ENCODE measurements around the gene LYST. TPM values are rescaled to one million over a fixed set of nuclear protein-coding genes. Genes with fewer than 3 reads are reported as not detected.
"Not testable (repeated sequence)": the region's sequence is repeated elsewhere in the genome, so short reads cannot be mapped to it uniquely, and the experiment has no call there.

The LYST gene
- polyA plus RNA-seq, 3 donors = 46.3 to 128 (median 67.9) TPM

- H3K27me3 ChIP-seq (ENCODE audit: control insufficient read depth in 2 of 2, insufficient read depth in 2 of 2, low read length in 2 of 2) = no peaks in the 10 kb centered on the region
- no peak for TF ChIP-seq CTCF (IDR thresholded peaks at IDR 0.05)
- no peak overlapping the region for H3K27ac ChIP-seq (ENCODE audit: low read depth in 1 of 2, low read length in 2 of 2)
- Mint-ChIP-seq H3K27ac (no peak overlapping the region), H3K4me3 (no peak overlapping the region), H3K4me1 (peaks cover 5% of the 10 kb centered on the region), H3K9me3 (no peaks in the 10 kb centered on the region), H3K36me3 (no peaks in the 10 kb centered on the region), H3K27me3 (ENCODE audit: low read depth in 3 of 3) (peaks cover 6 to 16% (median 6%) of the 10 kb centered on the region in 3 donors)
- no peaks in the 10 kb centered on the region for H3K9me3 ChIP-seq (replicated peaks in 1 of 2; ENCODE audit: control insufficient read depth in 1 of 2, insufficient read depth in 1 of 2, low read length in 2 of 2)
- no peaks in the 10 kb centered on the region for H4K20me1 ChIP-seq (ENCODE audit: insufficient read depth, low read length)
- no peak for DNase-seq
- no peaks in the 10 kb centered on the region for H3K36me3 ChIP-seq (replicated peaks in 1 of 2; ENCODE audit: control insufficient read depth in 1 of 2, insufficient read depth in 2 of 2, low read length in 2 of 2)
- no peak overlapping the region for H2AFZ ChIP-seq (ENCODE audit: insufficient read depth, low read depth, low read length, poor library complexity, severe bottlenecking)
- no peaks in the 10 kb centered on the region for H3K4me1 ChIP-seq (ENCODE audit: control insufficient read depth in 1 of 2, insufficient read depth in 2 of 2, low read length in 2 of 2)
- WGBS (ENCODE audit: insufficient coverage) = 89% methylated on average over 13 of the region's 18 CpGs
- no peak overlapping the region for H3K4me2 ChIP-seq (replicated peaks; ENCODE audit: extremely low read depth, low read length, poor library complexity, severe bottlenecking)
- no peaks in the 10 kb centered on the region for H3K79me2 ChIP-seq (ENCODE audit: insufficient read depth, low read length)
- H3K9ac ChIP-seq (ENCODE audit: insufficient read depth, low read length, poor library complexity, severe bottlenecking) = no peak overlapping the region
- no peak overlapping the region for H3K4me3 ChIP-seq (replicated peaks in 1 of 3; ENCODE audit: low read depth in 2 of 3, low read length in 3 of 3)
- intact Hi-C loops (cut with micrococcal nuclease) = no loop called here
These were observed 243.5 kb downstream of the LYST start for GRCh38 chr1:235622936-235623779.

- H3K27ac ChIP-seq (ENCODE audit: low read depth in 1 of 2, low read length in 2 of 2); H4K20me1 ChIP-seq (ENCODE audit: insufficient read depth, low read length); H3K27me3 ChIP-seq (ENCODE audit: control insufficient read depth in 2 of 2, insufficient read depth in 2 of 2, low read length in 2 of 2); DNase-seq; H3K79me2 ChIP-seq (ENCODE audit: insufficient read depth, low read length); H3K4me1 Mint-ChIP-seq; H3K36me3 ChIP-seq (replicated peaks in 1 of 2; ENCODE audit: control insufficient read depth in 1 of 2, insufficient read depth in 2 of 2, low read length in 2 of 2); H3K4me2 ChIP-seq (replicated peaks; ENCODE audit: extremely low read depth, low read length, poor library complexity, severe bottlenecking); H3K9ac ChIP-seq (ENCODE audit: insufficient read depth, low read length, poor library complexity, severe bottlenecking); H3K4me1 ChIP-seq (ENCODE audit: control insufficient read depth in 1 of 2, insufficient read depth in 2 of 2, low read length in 2 of 2); H3K9me3 Mint-ChIP-seq; H2AFZ ChIP-seq (ENCODE audit: insufficient read depth, low read depth, low read length, poor library complexity, severe bottlenecking); H3K36me3 Mint-ChIP-seq; H3K4me3 ChIP-seq (replicated peaks in 1 of 3; ENCODE audit: low read depth in 2 of 3, low read length in 3 of 3); H3K9me3 ChIP-seq (replicated peaks in 1 of 2; ENCODE audit: control insufficient read depth in 1 of 2, insufficient read depth in 1 of 2, low read length in 2 of 2); H3K4me3 Mint-ChIP-seq; H3K27ac Mint-ChIP-seq: not testable (repeated sequence)
- no CpG with 5 or more reads among the region's 2 CpGs for WGBS (ENCODE audit: insufficient coverage)
- peaks cover 4 to 12% (median 6%) of the 10 kb centered on the region in 3 donors for H3K27me3 Mint-ChIP-seq (ENCODE audit: low read depth in 3 of 3)
- intact Hi-C loops (cut with micrococcal nuclease) = loop anchor here in 1 of 2 donors (10.0 kb wide), 1 partner anchor 94 kb away; no protein-coding TSS in a partner anchor
These were observed 247.6 kb downstream of the LYST start for GRCh38 chr1:235619149-235619548.

All from CD14-positive monocyte (primary cell).